Measurements from ENCODE around the gene KRT86. TPM values are rescaled to one million over a fixed set of nuclear protein-coding genes. Genes with fewer than 3 reads are reported as not detected.
"Not testable (repeated sequence)": the region's sequence is repeated elsewhere in the genome, so short reads cannot be mapped to it uniquely, and the experiment has no call there.

Gene KRT86
- total RNA-seq, 8 experiments from 2014 or later, result 0.14 to 0.59 (median 0.33) TPM; not detected in 4

DNA sequence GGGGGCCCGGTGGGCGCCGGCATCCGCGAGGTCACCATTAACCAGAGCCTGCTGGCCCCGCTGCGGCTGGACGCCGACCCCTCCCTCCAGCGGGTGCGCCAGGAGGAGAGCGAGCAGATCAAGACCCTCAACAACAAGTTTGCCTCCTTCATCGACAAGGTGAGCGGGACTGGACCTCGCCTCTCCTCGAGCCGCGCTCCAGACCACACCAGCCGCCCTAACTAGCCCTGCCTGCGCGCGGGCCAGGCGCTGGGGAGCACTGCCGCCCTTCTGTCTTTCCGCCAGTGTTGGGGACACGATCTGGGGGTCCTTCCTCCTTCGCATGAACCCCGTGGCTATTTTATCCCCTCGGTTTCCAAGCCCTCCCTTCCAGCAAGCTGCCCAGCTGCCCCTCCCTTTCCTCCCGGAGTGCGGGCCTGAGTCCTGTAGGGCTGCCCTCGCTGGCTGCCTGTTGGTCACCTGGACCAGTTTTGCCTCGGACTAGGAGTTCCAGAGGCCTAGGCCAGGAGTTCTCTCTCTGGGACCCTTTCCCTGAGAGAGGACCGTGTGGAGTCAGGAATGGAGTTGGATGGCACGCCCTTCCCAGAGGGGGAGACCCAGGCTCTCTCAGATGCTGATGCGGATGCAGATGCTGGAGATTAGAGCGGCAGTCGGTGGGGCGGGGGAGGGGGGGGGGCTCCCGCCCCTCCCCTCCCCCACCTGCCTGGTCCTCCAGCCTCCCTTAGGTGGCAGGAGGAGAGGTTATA is 40.8 kb upstream of the KRT86 start:
- Histone ChIP-seq H3K27ac (no peak overlapping the region), H3K4me3 (no peak overlapping the region), H3K4me1 (replicated peaks in 1 of 2) (no peaks in the 10 kb centered on the region)
- ATAC-seq (replicated peaks in 6 of 8), result no peak
- in situ Hi-C loops (cut with MboI; ENCODE audit: low pct_unique_long_range_greater_than_20kb in 2 of 9, low sequenced_read_pairs in 9 of 9, unreplicated experiment in 9 of 9), result no loop called here
- 0 to 20% (median 11%) methylated on average over 1 to 17 of the region's 40 CpGs; no CpG with 5 or more reads in 5 of the 10 experiments for WGBS, 10 experiments

DNA sequence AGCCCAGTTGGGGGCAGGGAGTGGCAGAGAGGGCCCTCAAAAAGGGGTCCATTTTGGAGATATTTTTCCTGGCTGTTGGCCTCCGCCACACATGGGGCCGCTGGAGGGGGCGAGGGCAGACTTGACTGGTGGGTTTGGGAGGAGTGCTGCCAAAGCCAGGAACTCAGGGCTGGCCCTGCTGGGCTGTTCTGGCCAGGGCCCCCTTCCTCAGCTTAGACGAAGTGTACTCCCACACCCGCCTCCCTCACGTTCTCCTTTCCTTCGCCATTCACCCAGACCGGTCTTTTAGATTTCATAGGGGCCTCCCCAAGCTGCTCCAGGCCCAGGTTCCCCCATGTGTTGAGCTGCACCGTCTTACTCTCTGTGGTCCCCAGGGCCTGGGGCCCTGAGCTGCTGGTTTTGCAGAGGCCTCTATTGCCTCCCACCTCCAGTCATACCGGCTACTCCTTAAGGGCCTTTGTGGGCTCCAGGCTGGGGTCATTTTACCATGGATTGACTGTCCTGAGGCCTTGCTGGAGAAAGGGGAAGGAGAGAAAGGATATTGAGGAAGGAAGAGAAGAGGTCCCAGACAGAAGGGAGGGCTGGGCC is 40.1 kb upstream of the KRT86 start:
- in situ Hi-C loops (cut with MboI; ENCODE audit: low pct_unique_long_range_greater_than_20kb in 2 of 9, low sequenced_read_pairs in 9 of 9, unreplicated experiment in 9 of 9), result no loop called here
- 20 to 100% (median 90%) methylated on average over 1 to 4 of the region's 10 CpGs; no CpG with 5 or more reads in 4 of the 10 experiments for WGBS, 10 experiments
- H3K27ac ChIP-seq, result no peak overlapping the region
- ATAC-seq (replicated peaks in 6 of 8), result no peak
- H3K4me3 ChIP-seq, result no peak overlapping the region
- H3K4me1 ChIP-seq (replicated peaks in 1 of 2), result no peaks in the 10 kb centered on the region

DNA sequence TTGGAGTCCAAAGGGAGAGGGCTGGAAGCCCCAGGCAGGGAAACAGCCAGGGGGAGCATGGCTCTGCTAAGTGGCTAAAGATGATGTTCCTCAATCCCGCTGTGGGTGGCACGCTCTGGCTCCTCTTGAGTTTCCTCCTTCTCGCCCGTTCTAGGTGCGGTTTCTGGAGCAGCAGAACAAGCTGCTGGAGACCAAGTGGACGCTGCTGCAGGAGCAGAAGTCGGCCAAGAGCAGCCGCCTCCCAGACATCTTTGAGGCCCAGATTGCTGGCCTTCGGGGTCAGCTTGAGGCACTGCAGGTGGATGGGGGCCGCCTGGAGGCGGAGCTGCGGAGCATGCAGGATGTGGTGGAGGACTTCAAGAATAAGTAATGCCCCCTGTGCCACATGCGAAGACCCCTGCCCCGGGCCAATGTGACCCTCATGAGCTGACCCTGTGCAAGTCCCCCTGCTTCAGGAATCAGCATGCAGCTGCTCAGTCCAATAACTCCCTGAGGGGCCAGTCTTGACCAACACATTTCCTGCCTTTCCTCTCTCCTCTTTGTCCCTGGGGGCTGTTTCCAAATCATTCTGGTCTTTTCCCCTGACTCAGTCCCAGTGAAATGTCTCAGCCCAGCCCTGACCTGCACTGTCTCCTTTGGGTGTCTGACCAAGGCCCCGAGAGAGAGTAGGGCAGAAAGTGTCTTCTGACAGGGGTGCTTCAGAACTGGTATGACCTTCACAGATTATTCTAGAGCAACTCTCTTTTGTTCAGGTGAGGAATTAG is 39.3 kb upstream of the KRT86 start:
- Histone ChIP-seq H3K27ac (no peak overlapping the region), H3K4me3 (no peak overlapping the region), H3K4me1 (replicated peaks in 1 of 2) (no peaks in the 10 kb centered on the region)
- WGBS, 10 experiments, result 30 to 100% (median 75%) methylated on average over 1 to 6 of the region's 15 CpGs; no CpG with 5 or more reads in 3 of the 10 experiments
- in situ Hi-C loops (cut with MboI; ENCODE audit: low pct_unique_long_range_greater_than_20kb in 2 of 9, low sequenced_read_pairs in 9 of 9, unreplicated experiment in 9 of 9), result no loop called here
- no peak for ATAC-seq (replicated peaks in 6 of 8)

DNA sequence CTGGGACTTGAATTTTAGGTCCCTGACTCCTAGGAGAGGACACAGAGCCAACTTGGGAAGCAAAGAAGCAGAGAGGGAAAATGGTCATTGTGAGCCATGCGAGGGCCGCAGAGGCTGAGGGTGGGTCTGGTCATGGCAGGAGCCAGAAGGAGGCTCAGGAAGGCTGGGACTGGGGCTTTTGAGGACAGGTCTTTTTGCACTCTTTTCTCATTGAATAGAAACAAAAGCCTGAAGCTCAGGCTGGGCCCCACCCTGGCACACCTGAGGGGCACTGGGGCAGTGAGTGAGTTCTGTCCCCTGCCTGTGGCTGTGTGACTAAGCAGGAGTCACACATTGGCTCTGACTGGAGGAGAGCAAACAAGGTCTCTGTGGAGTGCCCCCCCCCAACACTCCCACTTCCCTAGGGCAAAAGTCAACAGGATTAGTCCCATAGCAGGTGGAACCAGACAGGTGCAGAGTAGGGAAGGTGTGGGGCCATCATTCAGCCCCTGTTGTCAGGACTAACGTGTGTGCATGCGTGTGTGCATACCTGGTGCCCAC is 38.6 kb upstream of the KRT86 start:
- Histone ChIP-seq H3K4me3 (no peak overlapping the region), H3K27ac (no peak overlapping the region), H3K4me1 (replicated peaks in 1 of 2) (no peaks in the 10 kb centered on the region)
- in situ Hi-C loops (cut with MboI; ENCODE audit: low pct_unique_long_range_greater_than_20kb in 2 of 9, low sequenced_read_pairs in 9 of 9, unreplicated experiment in 9 of 9), result no loop called here
- ATAC-seq (replicated peaks in 6 of 8), result no peak
- WGBS, 10 experiments, result 0 to 100% (median 92%) methylated on average over 1 to 2 of the region's 4 CpGs; no CpG with 5 or more reads in 3 of the 10 experiments

DNA sequence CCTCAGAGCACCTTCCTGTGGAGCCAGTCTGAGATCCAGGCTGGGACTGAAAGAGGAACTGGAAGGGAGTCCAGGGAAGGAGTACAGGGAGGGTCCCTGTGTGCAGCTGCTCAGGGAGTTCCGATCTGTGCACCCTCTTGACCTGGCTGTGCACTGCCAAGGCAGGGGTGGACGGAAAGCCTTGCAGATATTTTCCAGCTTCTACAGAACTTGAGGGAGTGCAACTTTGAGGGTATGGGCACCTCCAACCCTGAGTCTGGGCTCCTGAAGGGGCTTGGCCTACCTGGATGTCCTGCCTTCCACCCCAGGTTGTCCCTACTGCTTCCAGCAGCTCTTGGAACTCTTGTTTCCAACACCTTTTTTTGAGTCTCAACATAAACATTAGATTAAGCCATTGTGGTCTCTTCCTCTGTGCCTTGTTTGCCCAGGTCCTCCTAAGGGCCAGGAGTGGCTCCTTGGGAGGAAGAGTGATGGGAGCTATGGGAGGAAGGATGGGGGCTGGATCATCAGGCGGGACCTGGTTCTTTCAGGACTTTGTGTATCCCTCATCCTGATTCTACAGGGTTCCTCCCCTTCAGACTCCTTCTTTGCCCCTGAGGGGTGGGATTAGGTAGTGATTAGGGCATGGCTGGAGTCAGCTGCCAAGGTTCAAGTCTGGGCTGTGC is 37.9 kb upstream of the KRT86 start:
- in situ Hi-C loops (cut with MboI; ENCODE audit: low pct_unique_long_range_greater_than_20kb in 2 of 9, low sequenced_read_pairs in 9 of 9, unreplicated experiment in 9 of 9), result no loop called here
- Histone ChIP-seq H3K4me1 (replicated peaks in 1 of 2) (no peaks in the 10 kb centered on the region), H3K4me3 (no peak overlapping the region), H3K27ac (no peak overlapping the region)
- ATAC-seq (replicated peaks in 6 of 8), result no peak
- 40 to 100% (median 83%) methylated on average over 1 of the region's 3 CpGs; no CpG with 5 or more reads in 7 of the 10 experiments for WGBS, 10 experiments

DNA sequence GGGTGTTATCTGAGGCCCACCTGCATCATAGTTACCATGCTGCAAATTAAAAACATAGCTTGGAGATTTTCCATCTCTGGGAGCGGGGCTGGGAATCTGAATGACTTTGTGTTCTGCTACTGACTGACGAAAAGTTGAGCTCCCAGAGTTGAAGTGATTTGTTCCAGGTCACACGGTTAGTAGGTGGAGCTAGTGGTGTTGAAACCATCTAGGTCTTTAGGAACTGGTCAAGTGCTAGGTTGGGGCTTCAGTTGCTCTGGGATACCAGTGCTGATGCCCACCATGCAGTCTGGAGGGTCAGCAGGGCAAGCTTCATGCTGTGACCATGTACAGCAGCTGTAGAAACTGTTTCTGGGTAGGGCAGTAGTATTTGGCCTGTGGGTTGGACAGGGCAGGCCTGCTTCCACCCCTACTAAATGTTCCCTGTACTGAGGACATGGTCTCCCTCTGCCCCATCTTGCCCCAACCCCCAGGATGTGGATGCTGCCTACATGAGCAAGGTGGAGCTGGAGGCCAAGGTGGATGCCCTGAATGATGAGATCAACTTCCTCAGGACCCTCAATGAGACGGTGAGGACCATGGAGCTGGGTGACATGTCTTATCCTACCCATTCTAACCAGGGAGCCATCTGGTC is 36.1 kb upstream of the KRT86 start:
- no peak for ATAC-seq (replicated peaks in 6 of 8)
- Histone ChIP-seq H3K4me1 (replicated peaks in 1 of 2) (no peaks in the 10 kb centered on the region), H3K27ac (no peak overlapping the region), H3K4me3 (no peak overlapping the region)
- in situ Hi-C loops (cut with MboI; ENCODE audit: low pct_unique_long_range_greater_than_20kb in 2 of 9, low sequenced_read_pairs in 9 of 9, unreplicated experiment in 9 of 9), result no loop called here
- WGBS, 10 experiments, result 38 to 100% (median 88%) methylated on average over 1 to 2 of the region's 4 CpGs; no CpG with 5 or more reads in 3 of the 10 experiments

DNA sequence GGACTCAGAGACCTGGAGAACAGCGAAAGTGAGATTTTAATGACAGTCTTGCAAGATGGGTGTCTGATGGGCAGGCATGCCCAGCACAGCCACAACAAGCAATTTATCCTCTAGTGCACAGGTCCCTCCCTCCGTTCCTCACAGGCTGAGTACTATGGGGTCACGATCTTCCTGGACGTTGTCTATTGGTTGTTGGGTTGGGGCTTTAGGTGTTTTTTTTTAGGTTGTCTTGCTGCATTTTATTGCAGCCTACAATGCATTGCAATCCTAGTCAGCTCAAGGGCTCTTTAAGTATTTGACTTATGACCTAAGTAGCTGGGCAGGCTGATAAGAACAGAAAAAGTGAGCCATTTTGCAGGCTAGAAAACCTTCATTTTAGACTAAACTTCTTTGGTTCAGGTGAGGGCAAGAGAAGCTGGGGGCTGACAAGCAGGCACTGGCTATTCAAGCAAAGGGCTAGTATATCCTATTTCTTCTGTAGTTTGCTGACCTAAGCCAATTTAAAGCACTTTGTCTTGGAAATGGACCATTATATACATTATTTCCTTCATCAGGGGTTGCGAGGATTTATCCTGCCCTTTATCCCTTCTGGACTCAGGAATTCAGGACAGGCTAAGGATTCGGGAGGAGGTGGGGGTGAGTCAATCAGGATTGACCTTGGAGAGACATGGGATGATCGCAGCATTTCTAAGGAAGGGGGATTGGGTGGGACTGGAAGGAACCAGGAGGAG is 35.4 kb upstream of the KRT86 start:
- WGBS, 10 experiments, result 40 to 100% (median 80%) methylated on average over 1 to 6 of the region's 7 CpGs; no CpG with 5 or more reads in 1 of the 10 experiments
- in situ Hi-C loops (cut with MboI; ENCODE audit: low pct_unique_long_range_greater_than_20kb in 2 of 9, low sequenced_read_pairs in 9 of 9, unreplicated experiment in 9 of 9), result no loop called here
- no peak for ATAC-seq (replicated peaks in 6 of 8)
- no peak overlapping the region for H3K4me3 ChIP-seq
- no peak overlapping the region for H3K27ac ChIP-seq
- H3K4me1 ChIP-seq (replicated peaks in 1 of 2), result no peaks in the 10 kb centered on the region

DNA sequence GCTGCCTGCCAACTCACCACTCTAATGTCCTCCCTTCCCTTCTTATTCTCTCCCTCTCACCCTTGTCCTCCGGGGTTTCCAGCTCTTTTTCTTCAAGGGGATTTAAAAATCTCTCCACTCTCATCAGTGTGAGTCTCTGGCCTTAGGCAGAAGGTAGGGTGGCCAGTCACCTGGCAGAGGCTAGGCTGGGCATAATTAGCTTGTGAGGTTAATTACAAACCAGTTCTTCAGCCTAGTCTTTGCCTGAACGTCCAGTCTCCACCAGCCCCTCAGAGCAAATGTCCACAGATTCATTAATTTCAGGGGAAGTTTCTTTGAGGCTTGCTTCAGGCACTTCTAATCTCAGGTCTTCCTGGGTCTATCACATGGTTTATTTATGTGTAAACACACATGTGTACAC is 34.7 kb upstream of the KRT86 start:
- Histone ChIP-seq H3K4me3 (no peak overlapping the region), H3K4me1 (replicated peaks in 1 of 2) (no peaks in the 10 kb centered on the region), H3K27ac (no peak overlapping the region)
- in situ Hi-C loops (cut with MboI; ENCODE audit: low pct_unique_long_range_greater_than_20kb in 2 of 9, low sequenced_read_pairs in 9 of 9, unreplicated experiment in 9 of 9), result no loop called here
- no peak for ATAC-seq (replicated peaks in 6 of 8)
- WGBS, 10 experiments, result 29 to 62% (median 40%) methylated on average over 1 to 2 of the region's 2 CpGs; no CpG with 5 or more reads in 5 of the 10 experiments

DNA sequence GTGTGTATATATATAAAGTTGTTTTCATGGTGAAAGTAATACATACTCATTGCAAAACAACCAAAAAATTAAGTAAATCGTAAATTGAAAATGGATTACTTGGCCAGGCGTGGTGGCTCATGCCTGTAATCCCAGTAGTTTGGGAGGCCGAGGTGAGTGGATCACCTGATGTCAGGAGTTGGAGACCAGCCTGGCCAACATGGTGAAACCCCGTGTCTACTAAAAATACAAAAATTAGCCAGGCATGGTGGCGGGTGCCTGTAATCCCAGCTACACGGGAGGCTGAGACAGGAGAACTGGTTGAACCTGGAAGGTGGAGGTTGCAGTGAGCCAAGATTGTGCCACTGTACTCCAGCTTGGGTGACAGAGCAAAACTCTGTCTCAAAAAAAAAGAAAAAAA is 34.2 kb upstream of the KRT86 start:
- H3K4me3 ChIP-seq; in situ Hi-C loops (cut with MboI; ENCODE audit: low pct_unique_long_range_greater_than_20kb in 2 of 9, low sequenced_read_pairs in 9 of 9, unreplicated experiment in 9 of 9); ATAC-seq (replicated peaks in 6 of 8); H3K27ac ChIP-seq; H3K4me1 ChIP-seq (replicated peaks in 1 of 2): not testable (repeated sequence)
- 73 to 92% (median 87%) methylated on average over 2 to 6 of the region's 6 CpGs; no CpG with 5 or more reads in 1 of the 10 experiments for WGBS, 10 experiments

DNA sequence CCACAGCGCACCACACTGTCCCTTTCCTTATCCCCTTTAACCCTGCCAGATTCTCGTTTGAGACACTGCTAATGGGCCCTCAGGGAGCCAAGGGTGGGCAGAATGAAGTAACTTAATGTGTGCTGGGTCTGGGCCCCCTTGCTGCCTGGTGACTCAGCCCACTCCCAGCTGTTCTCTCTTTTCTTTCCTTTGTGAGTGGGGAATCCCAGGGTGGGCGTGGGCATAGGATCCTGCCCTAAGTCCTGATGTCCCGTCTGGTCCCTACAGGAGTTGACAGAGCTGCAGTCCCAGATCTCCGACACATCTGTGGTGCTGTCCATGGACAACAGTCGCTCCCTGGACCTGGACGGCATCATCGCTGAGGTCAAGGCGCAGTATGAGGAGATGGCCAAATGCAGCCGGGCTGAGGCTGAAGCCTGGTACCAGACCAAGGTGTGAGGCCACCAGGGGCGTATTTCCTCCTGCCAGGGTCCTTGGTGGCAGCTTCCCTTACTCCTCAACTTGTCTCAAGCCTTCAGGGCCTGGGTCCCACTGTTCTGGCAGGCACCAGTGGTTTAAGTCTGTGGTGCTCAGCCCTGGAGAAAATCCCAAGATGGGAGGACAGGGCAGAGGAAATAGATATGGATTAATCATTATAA is 33.1 kb upstream of the KRT86 start:
- Histone ChIP-seq H3K4me1 (replicated peaks in 1 of 2) (no peaks in the 10 kb centered on the region), H3K4me3 (no peak overlapping the region), H3K27ac (no peak overlapping the region)
- ATAC-seq (replicated peaks in 6 of 8), result peak in 4 of 8 experiments; percentile 35 to 57 (median 47)
- in situ Hi-C loops (cut with MboI; ENCODE audit: low pct_unique_long_range_greater_than_20kb in 2 of 9, low sequenced_read_pairs in 9 of 9, unreplicated experiment in 9 of 9), result no loop called here
- 50 to 100% (median 74%) methylated on average over 1 to 8 of the region's 11 CpGs; no CpG with 5 or more reads in 5 of the 10 experiments for WGBS, 10 experiments

DNA sequence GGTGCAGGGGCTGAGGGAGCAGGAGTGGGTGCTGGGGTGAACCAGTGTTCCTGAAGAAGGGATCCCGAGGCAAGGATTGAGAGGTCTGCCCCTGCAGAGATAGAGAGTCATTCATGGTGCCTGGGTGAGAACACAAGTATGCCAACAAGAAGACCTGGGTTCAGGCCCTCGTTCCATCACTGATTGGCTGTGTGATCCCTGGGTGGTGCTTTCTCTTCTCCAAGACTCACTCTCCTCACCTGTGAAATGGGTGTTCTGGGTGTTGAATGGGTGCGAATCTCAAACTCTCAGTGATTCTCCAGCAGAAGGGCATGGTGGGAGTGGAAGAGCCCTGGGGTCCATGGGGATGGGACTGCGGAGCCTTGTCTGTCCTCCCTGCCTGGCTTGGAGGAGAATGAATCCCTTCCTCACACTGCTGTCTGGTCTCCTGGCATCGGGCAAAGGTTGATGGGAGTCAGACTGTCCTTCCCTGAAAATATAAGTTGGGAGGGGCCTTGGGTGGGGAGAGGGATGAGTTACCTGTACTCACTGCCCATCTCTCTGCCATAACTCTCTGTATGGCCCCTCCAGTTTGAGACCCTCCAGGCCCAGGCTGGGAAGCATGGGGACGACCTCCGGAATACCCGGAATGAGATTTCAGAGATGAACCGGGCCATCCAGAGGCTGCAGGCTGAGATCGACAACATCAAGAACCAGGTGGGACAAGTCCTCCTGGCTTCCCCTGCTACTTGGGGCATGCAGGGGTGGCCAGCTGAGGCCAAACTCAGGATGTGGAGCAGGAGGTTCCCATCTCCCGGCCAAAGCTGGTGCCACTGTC is 31.8 kb upstream of the KRT86 start:
- Histone ChIP-seq H3K27ac (no peak overlapping the region), H3K4me3 (no peak overlapping the region), H3K4me1 (replicated peaks in 1 of 2) (no peaks in the 10 kb centered on the region)
- in situ Hi-C loops (cut with MboI; ENCODE audit: low pct_unique_long_range_greater_than_20kb in 2 of 9, low sequenced_read_pairs in 9 of 9, unreplicated experiment in 9 of 9), result no loop called here
- 60 to 100% (median 93%) methylated on average over 1 to 5 of the region's 11 CpGs; no CpG with 5 or more reads in 3 of the 10 experiments for WGBS, 10 experiments
- no peak for ATAC-seq (replicated peaks in 6 of 8)

Data from motor neuron (in vitro differentiated cells).